ENCODE data around the gene KRT31. TPM values are rescaled to one million over a fixed set of nuclear protein-coding genes. Genes with fewer than 3 reads are reported as not detected.
"Not testable (repeated sequence)": the region's sequence is repeated elsewhere in the genome, so short reads cannot be mapped to it uniquely, and the experiment has no call there.

KRT31 gene
- total RNA-seq, 1 donor from 2014 or later = not detected

DNA sequence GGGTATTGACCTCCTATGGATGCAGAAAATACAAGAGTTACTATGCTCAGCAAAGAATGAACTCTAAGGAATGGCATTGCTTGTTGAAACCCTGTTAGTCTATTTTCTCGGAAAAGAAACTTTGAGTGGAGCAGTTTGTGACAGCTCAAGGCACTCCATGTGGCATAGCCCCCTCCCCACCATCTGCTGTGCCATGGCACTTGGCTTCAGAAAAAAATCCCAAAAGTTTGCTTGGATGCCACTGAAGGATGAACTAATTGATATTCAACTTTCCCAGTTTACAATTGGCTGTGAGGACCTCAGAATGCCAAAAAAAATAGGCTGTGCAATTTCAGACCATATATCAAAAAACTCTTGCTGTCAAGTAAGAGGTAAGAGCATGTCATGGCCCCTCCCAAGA is 1.8 kb downstream of the KRT31 start:
- H3K27me3 Mint-ChIP-seq = peaks cover 9% of the 10 kb centered on the region
- no peaks in the 10 kb centered on the region for H3K9me3 Mint-ChIP-seq (ENCODE audit: low read depth)
- DNase-seq (ENCODE audit: low spot score, unreplicated experiment) = no peak
- no peaks in the 10 kb centered on the region for H3K36me3 Mint-ChIP-seq (ENCODE audit: insufficient read depth)
- no peak overlapping the region for H3K27ac Mint-ChIP-seq
- TF ChIP-seq, protein P1, sequence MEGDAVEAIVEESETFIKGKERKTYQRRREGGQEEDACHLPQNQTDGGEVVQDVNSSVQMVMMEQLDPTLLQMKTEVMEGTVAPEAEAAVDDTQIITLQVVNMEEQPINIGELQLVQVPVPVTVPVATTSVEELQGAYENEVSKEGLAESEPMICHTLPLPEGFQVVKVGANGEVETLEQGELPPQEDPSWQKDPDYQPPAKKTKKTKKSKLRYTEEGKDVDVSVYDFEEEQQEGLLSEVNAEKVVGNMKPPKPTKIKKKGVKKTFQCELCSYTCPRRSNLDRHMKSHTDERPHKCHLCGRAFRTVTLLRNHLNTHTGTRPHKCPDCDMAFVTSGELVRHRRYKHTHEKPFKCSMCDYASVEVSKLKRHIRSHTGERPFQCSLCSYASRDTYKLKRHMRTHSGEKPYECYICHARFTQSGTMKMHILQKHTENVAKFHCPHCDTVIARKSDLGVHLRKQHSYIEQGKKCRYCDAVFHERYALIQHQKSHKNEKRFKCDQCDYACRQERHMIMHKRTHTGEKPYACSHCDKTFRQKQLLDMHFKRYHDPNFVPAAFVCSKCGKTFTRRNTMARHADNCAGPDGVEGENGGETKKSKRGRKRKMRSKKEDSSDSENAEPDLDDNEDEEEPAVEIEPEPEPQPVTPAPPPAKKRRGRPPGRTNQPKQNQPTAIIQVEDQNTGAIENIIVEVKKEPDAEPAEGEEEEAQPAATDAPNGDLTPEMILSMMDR (IDR thresholded peaks at IDR 0.05; ENCODE audit: unreplicated experiment) = no peak
- no peak overlapping the region for H3K4me3 Mint-ChIP-seq (ENCODE audit: low read depth)
- no peaks in the 10 kb centered on the region for H3K4me1 Mint-ChIP-seq (ENCODE audit: low read depth)

DNA sequence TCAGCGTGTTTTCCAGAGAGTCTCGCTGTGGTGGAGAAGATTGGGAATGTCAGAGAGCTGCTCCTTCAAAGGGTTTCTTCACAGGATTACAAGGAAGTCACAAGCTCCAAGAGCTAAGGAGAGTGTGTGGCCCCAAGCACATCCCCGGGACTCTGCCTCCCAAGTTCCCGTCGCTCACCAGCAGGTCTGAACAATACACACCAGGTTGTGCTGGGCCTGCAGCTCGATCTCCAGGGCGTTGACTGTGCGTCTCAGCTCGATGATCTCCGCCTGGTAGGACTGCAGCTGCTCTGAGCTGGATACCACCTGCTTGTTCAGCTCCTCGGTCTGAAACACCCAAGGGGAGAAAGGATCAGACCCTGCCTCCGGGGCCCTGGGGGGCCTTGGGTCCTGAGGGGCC is 2.4 kb downstream of the KRT31 start:
- not testable (repeated sequence) for H3K9me3 Mint-ChIP-seq (ENCODE audit: low read depth); H3K4me3 Mint-ChIP-seq (ENCODE audit: low read depth); H3K4me1 Mint-ChIP-seq (ENCODE audit: low read depth); DNase-seq (ENCODE audit: low spot score, unreplicated experiment); H3K27ac Mint-ChIP-seq; H3K27me3 Mint-ChIP-seq; H3K36me3 Mint-ChIP-seq (ENCODE audit: insufficient read depth)

DNA sequence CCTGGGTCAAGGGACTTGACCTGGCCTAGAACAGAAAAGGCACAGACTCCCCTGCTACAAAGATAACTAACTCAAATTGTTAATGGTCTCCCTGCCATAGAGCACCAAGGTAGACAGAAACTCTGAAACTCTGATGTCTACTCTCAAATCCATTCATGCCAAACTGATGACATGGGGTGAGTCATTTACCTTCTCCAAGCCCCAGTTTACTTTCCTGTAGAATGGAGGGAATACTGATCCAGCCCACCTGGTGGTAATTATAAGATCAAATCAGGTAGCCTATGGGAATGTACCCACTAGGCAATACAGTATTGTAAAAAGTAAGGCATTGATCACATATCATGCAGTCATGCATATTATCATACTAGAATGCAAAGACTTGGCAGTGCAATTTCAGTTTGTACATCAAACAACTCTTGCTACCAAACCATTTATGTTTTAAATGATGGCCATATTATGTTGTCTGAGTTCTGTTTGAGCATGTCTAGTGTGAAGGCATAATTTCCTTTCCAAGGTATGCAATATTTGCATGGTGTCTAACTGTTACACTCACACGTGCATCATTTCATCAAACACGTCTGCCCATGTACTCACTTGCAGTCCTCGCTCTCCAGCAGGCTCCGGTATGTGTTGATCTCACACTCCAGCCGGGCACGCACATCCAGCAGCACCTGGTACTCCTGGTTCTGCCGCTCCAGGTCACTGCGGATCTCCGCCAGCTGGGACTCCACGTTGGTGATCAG is 3.0 kb downstream of the KRT31 start:
- Mint-ChIP-seq H3K4me3 (ENCODE audit: low read depth) (no peak overlapping the region), H3K27ac (no peak overlapping the region), H3K9me3 (ENCODE audit: low read depth) (no peaks in the 10 kb centered on the region), H3K36me3 (ENCODE audit: insufficient read depth) (no peaks in the 10 kb centered on the region), H3K27me3 (peaks cover 6% of the 10 kb centered on the region), H3K4me1 (ENCODE audit: low read depth) (peaks cover 1% of the 10 kb centered on the region)
- no peak for DNase-seq (ENCODE audit: low spot score, unreplicated experiment)
- TF ChIP-seq, protein P1 (IDR thresholded peaks at IDR 0.05; ENCODE audit: unreplicated experiment) = no peak

DNA sequence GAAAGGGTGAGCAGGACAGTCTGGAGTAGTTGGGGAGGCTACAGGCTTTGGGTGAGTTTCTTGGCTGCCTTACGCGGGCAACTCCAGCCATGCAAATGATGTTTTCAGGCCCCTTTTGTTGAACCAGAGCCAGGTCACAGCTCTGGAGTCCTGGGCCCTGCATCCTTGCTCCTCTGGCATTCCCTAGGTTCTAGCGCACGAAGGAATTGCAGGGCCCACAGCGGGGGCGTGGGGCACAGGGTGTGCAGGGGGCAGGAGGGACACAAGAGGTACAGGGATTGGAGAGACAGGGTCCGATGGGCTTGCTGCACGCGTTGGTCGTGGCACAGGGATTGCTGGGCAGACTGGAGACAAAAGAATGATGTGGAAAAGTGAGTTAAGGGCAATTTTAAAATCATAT is 3.6 kb downstream of the KRT31 start:
- DNase-seq (ENCODE audit: low spot score, unreplicated experiment) = no peak
- Mint-ChIP-seq H3K27me3 (peaks cover 6% of the 10 kb centered on the region), H3K9me3 (ENCODE audit: low read depth) (no peaks in the 10 kb centered on the region), H3K36me3 (ENCODE audit: insufficient read depth) (no peaks in the 10 kb centered on the region), H3K4me3 (ENCODE audit: low read depth) (no peak overlapping the region), H3K27ac (no peak overlapping the region), H3K4me1 (ENCODE audit: low read depth) (peaks cover 1% of the 10 kb centered on the region)
- TF ChIP-seq, protein P1 (IDR thresholded peaks at IDR 0.05; ENCODE audit: unreplicated experiment) = no peak

DNA sequence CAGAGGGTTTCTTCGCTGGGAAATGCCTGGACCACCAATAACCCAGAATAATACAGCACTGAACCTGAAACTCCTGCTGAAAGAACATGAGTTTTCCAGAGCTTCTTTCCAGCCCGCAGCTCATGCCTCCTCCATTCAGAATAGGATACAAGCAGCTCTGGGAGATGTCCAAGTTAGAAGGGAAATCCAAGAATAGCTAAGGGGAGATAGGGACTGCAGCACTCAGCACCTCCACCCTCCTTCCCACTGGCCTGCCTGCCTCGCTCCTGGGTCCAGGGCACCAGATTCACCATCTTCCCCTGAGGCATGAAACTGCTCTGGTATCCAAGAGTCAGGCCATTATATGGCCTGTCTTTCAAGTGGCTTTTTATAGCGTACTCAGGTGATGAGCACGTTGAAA is 4.1 kb downstream of the KRT31 start:
- Mint-ChIP-seq H3K36me3 (ENCODE audit: insufficient read depth) (no peaks in the 10 kb centered on the region), H3K27me3 (peaks cover 6% of the 10 kb centered on the region), H3K9me3 (ENCODE audit: low read depth) (no peaks in the 10 kb centered on the region), H3K27ac (no peak overlapping the region), H3K4me1 (ENCODE audit: low read depth) (peaks cover 1% of the 10 kb centered on the region), H3K4me3 (ENCODE audit: low read depth) (no peak overlapping the region)
- TF ChIP-seq, protein P1 (IDR thresholded peaks at IDR 0.05; ENCODE audit: unreplicated experiment) = no peak
- no peak for DNase-seq (ENCODE audit: low spot score, unreplicated experiment)

DNA sequence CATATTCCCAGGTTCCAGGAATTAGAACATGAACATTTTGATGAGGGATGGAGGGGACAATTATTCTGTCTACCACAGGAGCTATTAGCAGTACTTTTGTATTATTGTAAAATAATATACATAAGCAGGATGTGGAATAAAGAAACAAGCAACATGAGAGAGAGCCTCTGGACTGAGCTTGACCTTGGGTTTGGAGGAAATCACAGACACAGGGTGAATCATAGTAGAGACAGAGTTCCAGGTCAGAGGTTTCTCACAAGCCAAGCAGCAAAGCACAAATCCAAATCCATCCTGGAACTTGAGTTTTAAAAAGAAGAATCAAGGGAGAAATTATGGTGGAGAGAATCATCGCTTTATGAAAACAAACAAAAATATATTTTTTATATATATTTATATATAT is 5.1 kb downstream of the KRT31 start:
- TF ChIP-seq, protein P1 (IDR thresholded peaks at IDR 0.05; ENCODE audit: unreplicated experiment) = no peak
- Mint-ChIP-seq H3K27ac (no peak overlapping the region), H3K4me3 (ENCODE audit: low read depth) (no peak overlapping the region), H3K27me3 (peaks cover 3% of the 10 kb centered on the region), H3K36me3 (ENCODE audit: insufficient read depth) (no peaks in the 10 kb centered on the region), H3K4me1 (ENCODE audit: low read depth) (peaks cover 1% of the 10 kb centered on the region), H3K9me3 (ENCODE audit: low read depth) (no peaks in the 10 kb centered on the region)
- no peak for DNase-seq (ENCODE audit: low spot score, unreplicated experiment)
